NCI-H748 (cell line): ENCODE results near the gene EYA4.

ENCODE experiments used
- DNase-seq: peaks from one replicate; lab custom pipeline; 2025; ENCODE audit not compliant: unreplicated experiment; lab: John Stamatoyannopoulos, UW

Gene EYA4

GRCh38 chr6:133504158-133504557, 263.0 kb downstream of the EYA4 start:
- no peak for DNase-seq

- no peak for DNase-seq
Measured at GRCh38 chr6:133504761-133505160, 263.6 kb downstream of the EYA4 start.

GRCh38 chr6:133505681-133506080, 264.5 kb downstream of the EYA4 start:
- DNase-seq = no peak

GRCh38 chr6:133512410-133513016, 271.4 kb downstream of the EYA4 start:
- peak; percentile 52 for DNase-seq

- no peak for DNase-seq
Measured at GRCh38 chr6:133523816-133524215, 282.7 kb downstream of the EYA4 start.

- DNase-seq = no peak
Measured at GRCh38 chr6:133526436-133526835, 285.3 kb downstream of the EYA4 start.

GRCh38 chr6:133528566-133528965, 287.4 kb downstream of the EYA4 start:
- DNase-seq = no peak

GRCh38 chr6:133532908-133533307, 291.8 kb downstream of the EYA4 start:
- DNase-seq = no peak

- DNase-seq = no peak
Measured at GRCh38 chr6:133539502-133540259, 298.5 kb downstream of the EYA4 start.

- no peak for DNase-seq
Measured at GRCh38 chr6:133540361-133540760, 299.2 kb downstream of the EYA4 start.

GRCh38 chr6:133541040-133541439, 299.9 kb downstream of the EYA4 start:
- DNase-seq = no peak

GRCh38 chr6:133542056-133542821, 301.1 kb downstream of the EYA4 start:
- no peak for DNase-seq

GRCh38 chr6:133544419-133544818, 303.3 kb downstream of the EYA4 start:
- DNase-seq = peak; percentile 61

- no peak for DNase-seq
Measured at GRCh38 chr6:133546098-133546497, 304.9 kb downstream of the EYA4 start.

- DNase-seq = no peak
Measured at GRCh38 chr6:133547136-133547535, 306.0 kb downstream of the EYA4 start.

GRCh38 chr6:133548423-133549159, 307.4 kb downstream of the EYA4 start:
- DNase-seq = peak; percentile 14

- DNase-seq = peak; percentile 87
Measured at GRCh38 chr6:133549371-133549801, 308.2 kb downstream of the EYA4 start.

GRCh38 chr6:133550026-133550425, 308.9 kb downstream of the EYA4 start:
- no peak for DNase-seq

GRCh38 chr6:133551436-133551835, 310.3 kb downstream of the EYA4 start:
- no peak for DNase-seq

- no peak for DNase-seq
Measured at GRCh38 chr6:133551847-133552341, 310.7 kb downstream of the EYA4 start.

GRCh38 chr6:133553652-133554051, 312.5 kb downstream of the EYA4 start:
- peak; percentile 64 for DNase-seq
